CD14-positive monocyte (primary cell): ENCODE data around the gene TBC1D22A. TPM values are rescaled to one million over a fixed set of nuclear protein-coding genes. Genes with fewer than 3 reads are reported as not detected.

Source experiments
- DNase-seq, 3 donors: peaks; one replicate each; pipeline ENCODE4 v3.0.0-alpha.2; 2011 to 2022
- H2AFZ ChIP-seq: 2 replicates; pipeline ENCODE4 v1.6.0; 2012; ENCODE audit warnings: mild to moderate bottlenecking, low read depth, low read length, inconsistent platforms; ENCODE audit not compliant: insufficient read depth, poor library complexity, severe bottlenecking
- H3K27ac ChIP-seq, 2 donors: 1 replicate in 1 of 2; 2 replicates in 1 of 2; pipeline ENCODE4 v1.5.1; 2012 to 2013; ENCODE audit warnings: low read length in 2 of 2, control low read depth in 1 of 2, inconsistent platforms in 1 of 2, low read depth in 1 of 2, mild to moderate bottlenecking in 1 of 2
- H3K27me3 ChIP-seq, 2 donors: one replicate each; pipeline versions ENCODE4 v1.6.0 to v1.6.1; 2011 to 2013; ENCODE audit warnings: low read length in 2 of 2; ENCODE audit not compliant: control insufficient read depth in 2 of 2, insufficient read depth in 2 of 2
- H3K36me3 ChIP-seq, 2 donors: replicated peaks in 1 of 2; 1 replicate in 1 of 2; 2 replicates in 1 of 2; pipeline versions ENCODE4 v1.5.1 to v1.6.1; 2012 to 2013; ENCODE audit warnings: low read length in 2 of 2, control low read depth in 1 of 2, inconsistent platforms in 1 of 2, mild to moderate bottlenecking in 1 of 2; ENCODE audit not compliant: insufficient read depth in 2 of 2, control insufficient read depth in 1 of 2
- H3K4me1 ChIP-seq, 2 donors: 1 replicate in 1 of 2; 2 replicates in 1 of 2; pipeline versions ENCODE4 v1.5.1 to v1.6.1; 2012 to 2013; ENCODE audit warnings: low read length in 2 of 2, control low read depth in 1 of 2, inconsistent platforms in 1 of 2, mild to moderate bottlenecking in 1 of 2, moderate library complexity in 1 of 2; ENCODE audit not compliant: insufficient read depth in 2 of 2, control insufficient read depth in 1 of 2
- H3K4me2 ChIP-seq: replicated peaks from 2 replicates; pipeline ENCODE3; 2012; ENCODE audit warnings: low read length, moderate library complexity, mild to moderate bottlenecking; ENCODE audit not compliant: poor library complexity, severe bottlenecking; ENCODE audit errors: extremely low read depth
- H3K4me3 ChIP-seq, 3 experiments: fragments of 200-600 bp in 1 of 3; sonication (generic) in 1 of 3; replicated peaks in 1 of 3; 1 replicate in 2 of 3; 2 replicates in 1 of 3; pipeline ENCODE4 v1.5.1; 2011 to 2013; ENCODE audit warnings: low read length in 3 of 3, mild to moderate bottlenecking in 3 of 3, control low read depth in 2 of 3, low read depth in 2 of 3, inconsistent platforms in 1 of 3, moderate library complexity in 1 of 3
- H3K79me2 ChIP-seq: 2 replicates; pipeline ENCODE4 v1.6.0; 2012; ENCODE audit warnings: mild to moderate bottlenecking, control low read depth, inconsistent platforms, low read length, moderate library complexity; ENCODE audit not compliant: insufficient read depth
- H3K9ac ChIP-seq: 2 replicates; pipeline ENCODE4 v1.6.0; 2017; ENCODE audit warnings: low read length, mild to moderate bottlenecking; ENCODE audit not compliant: insufficient read depth, poor library complexity, severe bottlenecking
- H3K9me3 ChIP-seq, 2 donors: replicated peaks in 1 of 2; 1 replicate in 1 of 2; 2 replicates in 1 of 2; pipeline versions ENCODE4 v1.5.1 to v1.6.1; 2012 to 2013; ENCODE audit warnings: low read length in 2 of 2, control low read depth in 1 of 2; ENCODE audit not compliant: control insufficient read depth in 1 of 2, insufficient read depth in 1 of 2
- H4K20me1 ChIP-seq: 2 replicates; pipeline ENCODE4 v1.6.0; 2012; ENCODE audit warnings: mild to moderate bottlenecking, low read length, control low read depth, moderate library complexity; ENCODE audit not compliant: insufficient read depth
- H3K27ac Mint-ChIP-seq, 7 donors: one replicate each; pipeline ENCODE4 v1.8.0; 2020; ENCODE audit warnings: mild to moderate bottlenecking in 7 of 7, mixed read lengths in 7 of 7, moderate library complexity in 6 of 7, inconsistent platforms in 2 of 7
- H3K27me3 Mint-ChIP-seq, 3 donors: one replicate each; pipeline ENCODE4 v1.8.0; 2021 to 2022; ENCODE audit warnings: low read depth in 3 of 3, mild to moderate bottlenecking in 3 of 3, mixed read lengths in 3 of 3, moderate library complexity in 3 of 3, inconsistent platforms in 1 of 3
- H3K36me3 Mint-ChIP-seq, 2 donors: one replicate each; pipeline ENCODE4 v1.8.0; 2020; ENCODE audit warnings: mixed read lengths in 2 of 2, inconsistent platforms in 1 of 2, mild to moderate bottlenecking in 1 of 2
- H3K4me1 Mint-ChIP-seq: one replicate; pipeline ENCODE4 v1.8.0; 2020; ENCODE audit warnings: mild to moderate bottlenecking, mixed read lengths
- H3K4me3 Mint-ChIP-seq, 2 donors: one replicate each; pipeline ENCODE4 v1.8.0; 2020; ENCODE audit warnings: mild to moderate bottlenecking in 2 of 2, mixed read lengths in 2 of 2, moderate library complexity in 1 of 2
- H3K9me3 Mint-ChIP-seq, 7 donors: one replicate each; pipeline ENCODE4 v1.8.0; 2020 to 2022; ENCODE audit warnings: mixed read lengths in 7 of 7, mild to moderate bottlenecking in 6 of 7, moderate library complexity in 6 of 7, inconsistent platforms in 2 of 7
- WGBS: methylation state at CpG from one replicate; pipeline ENCODE4 v1.1.5; 2013; ENCODE audit warnings: missing lambda C conversion rate; ENCODE audit not compliant: insufficient coverage; 5-methylcytosine and 5-hydroxymethylcytosine counted together
- intact Hi-C, 2 donors: fragments of 100-400 bp; cut with micrococcal nuclease; formaldehyde crosslinking; loops; one replicate each; pipeline versions ENCODE4 v1.15.0 to v1.15.1; 2023
- polyA plus RNA-seq, 3 donors: library from polyadenylated mRNA; depleted of rRNA in 1 of 3; unstranded in 2 of 3; stranded (reverse) in 1 of 3; fragments of 300-500 nt in 2 of 3; fragments of >200 nt in 1 of 3; fragmentation: Illumina TruSeq in 2 of 3; gene quantifications; 1 replicate in 2 of 3; 2 replicates in 1 of 3; pipeline ENCODE4 v1.2.3, GENCODE V29; 2012 to 2021
- TF ChIP-seq, protein P1 (sequence below): fragments of 200-600 bp; IDR thresholded peaks from one replicate; pipeline ENCODE4 v1.8.0; 2022; ENCODE audit warnings: antibody characterized with exemption, mild to moderate bottlenecking

The TBC1D22A gene
- polyA plus RNA-seq, 3 donors: 25.9 to 36.2 (median 29.5) TPM

GRCh38 chr22:47040486-47041270 is 278.2 kb downstream of the TBC1D22A start:
- no peak overlapping the region for H3K4me2 ChIP-seq
- H3K27me3 Mint-ChIP-seq: peaks cover 0 to 3% (median 0%) of the 10 kb centered on the region in 3 donors
- no peaks in the 10 kb centered on the region for H3K27me3 ChIP-seq
- H3K36me3 Mint-ChIP-seq: peaks cover 35 to 40% of the 10 kb centered on the region in 2 donors
- no peak overlapping the region for H3K9ac ChIP-seq
- intact Hi-C loops: no loop called here
- no peak for DNase-seq
- peaks cover 0 to 2% (median 0%) of the 10 kb centered on the region in 7 donors for H3K9me3 Mint-ChIP-seq
- no peak overlapping the region for H3K4me3 Mint-ChIP-seq
- H3K9me3 ChIP-seq: no peaks in the 10 kb centered on the region
- peaks cover 13% of the 10 kb centered on the region for H3K4me1 Mint-ChIP-seq
- H4K20me1 ChIP-seq: peaks cover 79% of the 10 kb centered on the region
- H3K4me1 ChIP-seq: no peaks in the 10 kb centered on the region
- H3K4me3 ChIP-seq: no peak overlapping the region
- no peak overlapping the region for H3K27ac ChIP-seq
- H3K79me2 ChIP-seq: no peaks in the 10 kb centered on the region
- TF ChIP-seq, protein P1, sequence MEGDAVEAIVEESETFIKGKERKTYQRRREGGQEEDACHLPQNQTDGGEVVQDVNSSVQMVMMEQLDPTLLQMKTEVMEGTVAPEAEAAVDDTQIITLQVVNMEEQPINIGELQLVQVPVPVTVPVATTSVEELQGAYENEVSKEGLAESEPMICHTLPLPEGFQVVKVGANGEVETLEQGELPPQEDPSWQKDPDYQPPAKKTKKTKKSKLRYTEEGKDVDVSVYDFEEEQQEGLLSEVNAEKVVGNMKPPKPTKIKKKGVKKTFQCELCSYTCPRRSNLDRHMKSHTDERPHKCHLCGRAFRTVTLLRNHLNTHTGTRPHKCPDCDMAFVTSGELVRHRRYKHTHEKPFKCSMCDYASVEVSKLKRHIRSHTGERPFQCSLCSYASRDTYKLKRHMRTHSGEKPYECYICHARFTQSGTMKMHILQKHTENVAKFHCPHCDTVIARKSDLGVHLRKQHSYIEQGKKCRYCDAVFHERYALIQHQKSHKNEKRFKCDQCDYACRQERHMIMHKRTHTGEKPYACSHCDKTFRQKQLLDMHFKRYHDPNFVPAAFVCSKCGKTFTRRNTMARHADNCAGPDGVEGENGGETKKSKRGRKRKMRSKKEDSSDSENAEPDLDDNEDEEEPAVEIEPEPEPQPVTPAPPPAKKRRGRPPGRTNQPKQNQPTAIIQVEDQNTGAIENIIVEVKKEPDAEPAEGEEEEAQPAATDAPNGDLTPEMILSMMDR: no peak
- no peak overlapping the region for H2AFZ ChIP-seq
- peaks cover 16 to 35% of the 10 kb centered on the region in 2 donors for H3K36me3 ChIP-seq
- 97% methylated on average over 14 of the region's 25 CpGs for WGBS
- H3K27ac Mint-ChIP-seq: no peak overlapping the region

GRCh38 chr22:47041271-47042115 is 279.0 kb downstream of the TBC1D22A start:
- Histone ChIP-seq H4K20me1 (peaks cover 79% of the 10 kb centered on the region), H3K27ac (no peak overlapping the region), H3K36me3 (peaks cover 14 to 31% of the 10 kb centered on the region in 2 donors), H3K27me3 (no peaks in the 10 kb centered on the region), H3K9me3 (no peaks in the 10 kb centered on the region), H3K4me1 (no peaks in the 10 kb centered on the region), H3K79me2 (no peaks in the 10 kb centered on the region), H2AFZ (no peak overlapping the region), H3K4me2 (no peak overlapping the region), H3K9ac (no peak overlapping the region), H3K4me3 (no peak overlapping the region)
- DNase-seq: no peak
- 99% methylated on average over 16 of the region's 27 CpGs for WGBS
- peaks cover 35 to 41% of the 10 kb centered on the region in 2 donors for H3K36me3 Mint-ChIP-seq
- peaks cover 13% of the 10 kb centered on the region for H3K4me1 Mint-ChIP-seq
- H3K9me3 Mint-ChIP-seq: peaks cover 0 to 2% (median 0%) of the 10 kb centered on the region in 7 donors
- H3K4me3 Mint-ChIP-seq: no peak overlapping the region
- H3K27me3 Mint-ChIP-seq: peaks cover 0 to 3% (median 0%) of the 10 kb centered on the region in 3 donors
- TF ChIP-seq, protein P1: no peak
- no peak overlapping the region for H3K27ac Mint-ChIP-seq
- intact Hi-C loops: no loop called here
